Thymus (tissue), 14 donors: ENCODE data around the gene NEIL3. TPM values are rescaled to one million over a fixed set of nuclear protein-coding genes. Genes with fewer than 3 reads are reported as not detected.

Source experiments
- DNase-seq, 9 donors: peaks; one replicate each; pipeline ENCODE4 v3.0.0-alpha.2; 2013; ENCODE audit warnings: low spot score in 9 of 9, low read depth in 6 of 9, missing footprints in 1 of 9
- H3K27ac ChIP-seq, 2 donors: one replicate each; pipeline ENCODE4 v1.5.1; 2013; ENCODE audit warnings: control low read depth in 1 of 2, low read depth in 1 of 2, low read length in 1 of 2, mild to moderate bottlenecking in 1 of 2, moderate library complexity in 1 of 2
- H3K27me3 ChIP-seq, 2 donors: one replicate each; pipeline ENCODE4 v1.5.1; 2013; ENCODE audit warnings: low read length in 1 of 2; ENCODE audit not compliant: control insufficient read depth in 2 of 2, insufficient read depth in 1 of 2
- H3K36me3 ChIP-seq, 2 donors: one replicate each; pipeline ENCODE4 v1.5.1; 2013; ENCODE audit warnings: low read length in 1 of 2, mild to moderate bottlenecking in 1 of 2, moderate library complexity in 1 of 2; ENCODE audit not compliant: control insufficient read depth in 2 of 2, insufficient read depth in 2 of 2
- H3K4me1 ChIP-seq, 2 donors: one replicate each; pipeline ENCODE4 v1.5.1; 2013; ENCODE audit warnings: low read length in 2 of 2; ENCODE audit not compliant: control insufficient read depth in 2 of 2, insufficient read depth in 2 of 2
- H3K4me3 ChIP-seq, 2 donors: one replicate each; pipeline ENCODE4 v1.5.1; 2013; ENCODE audit warnings: low read length in 2 of 2, control low read depth in 1 of 2, mild to moderate bottlenecking in 1 of 2
- H3K9me3 ChIP-seq, 2 donors: one replicate each; pipeline ENCODE4 v1.5.1; 2013; ENCODE audit warnings: low read length in 1 of 2, mild to moderate bottlenecking in 1 of 2; ENCODE audit not compliant: control insufficient read depth in 2 of 2, insufficient read depth in 1 of 2
- WGBS: extraction: QIAGEN DNeasy Blood & Tissue Kit; methylation state at CpG from one replicate; pipeline ENCODE4 v1.1.7; 2013; 5-methylcytosine and 5-hydroxymethylcytosine counted together
- long read RNA-seq, 10 donors: transcript quantifications; one replicate each; lab custom pipeline, GENCODE V29; 2026
- polyA plus RNA-seq: library from polyadenylated mRNA; stranded (reverse); fragments of 200-250 nt; gene quantifications from one replicate; pipeline ENCODE4 v1.2.3, GENCODE V29; 2013
- total RNA-seq: library from RNA; stranded (reverse); fragments of 120-200 nt; gene quantifications from one replicate; pipeline ENCODE4 v1.2.4, GENCODE V29; 2013
- donor health status: healthy.

NEIL3 gene, protein sequence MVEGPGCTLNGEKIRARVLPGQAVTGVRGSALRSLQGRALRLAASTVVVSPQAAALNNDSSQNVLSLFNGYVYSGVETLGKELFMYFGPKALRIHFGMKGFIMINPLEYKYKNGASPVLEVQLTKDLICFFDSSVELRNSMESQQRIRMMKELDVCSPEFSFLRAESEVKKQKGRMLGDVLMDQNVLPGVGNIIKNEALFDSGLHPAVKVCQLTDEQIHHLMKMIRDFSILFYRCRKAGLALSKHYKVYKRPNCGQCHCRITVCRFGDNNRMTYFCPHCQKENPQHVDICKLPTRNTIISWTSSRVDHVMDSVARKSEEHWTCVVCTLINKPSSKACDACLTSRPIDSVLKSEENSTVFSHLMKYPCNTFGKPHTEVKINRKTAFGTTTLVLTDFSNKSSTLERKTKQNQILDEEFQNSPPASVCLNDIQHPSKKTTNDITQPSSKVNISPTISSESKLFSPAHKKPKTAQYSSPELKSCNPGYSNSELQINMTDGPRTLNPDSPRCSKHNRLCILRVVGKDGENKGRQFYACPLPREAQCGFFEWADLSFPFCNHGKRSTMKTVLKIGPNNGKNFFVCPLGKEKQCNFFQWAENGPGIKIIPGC
- 44.9 TPM for total RNA-seq
- polyA plus RNA-seq: 3.6 TPM
- long read RNA-seq, donor 1: 0 reads
- long read RNA-seq, donor 2: 0 reads
- long read RNA-seq, donor 3, transcript NEIL3-201 (10 exons, 2,408 nt): major isoform, 6 of 11 reads
- long read RNA-seq, donor 3, partial matches to known transcripts: 5 of 11 reads
- long read RNA-seq, donor 3, other reads (novel, unspliced or antisense): 0 of 11 reads
- long read RNA-seq, donor 4, partial matches to known transcripts: 0 of 2 reads
- long read RNA-seq, donor 4, other reads (novel, unspliced or antisense): 0 of 2 reads
- long read RNA-seq, donor 5, partial matches to known transcripts: 8 of 11 reads
- long read RNA-seq, donor 5, other reads (novel, unspliced or antisense): 0 of 11 reads
- long read RNA-seq, donor 6, partial matches to known transcripts: 0 of 4 reads
- long read RNA-seq, donor 6, other reads (novel, unspliced or antisense): 0 of 4 reads
- long read RNA-seq, donor 7, partial matches to known transcripts: 6 of 10 reads
- long read RNA-seq, donor 7, other reads (novel, unspliced or antisense): 0 of 10 reads
- long read RNA-seq, donor 8, partial matches to known transcripts: 0 of 4 reads
- long read RNA-seq, donor 8, other reads (novel, unspliced or antisense): 0 of 4 reads
- long read RNA-seq, donor 9, partial matches to known transcripts: 0 of 4 reads
- long read RNA-seq, donor 9, other reads (novel, unspliced or antisense): 0 of 4 reads
- long read RNA-seq, donor 10, partial matches to known transcripts: 0 of 4 reads
- long read RNA-seq, donor 10, other reads (novel, unspliced or antisense): 0 of 4 reads

DNA sequence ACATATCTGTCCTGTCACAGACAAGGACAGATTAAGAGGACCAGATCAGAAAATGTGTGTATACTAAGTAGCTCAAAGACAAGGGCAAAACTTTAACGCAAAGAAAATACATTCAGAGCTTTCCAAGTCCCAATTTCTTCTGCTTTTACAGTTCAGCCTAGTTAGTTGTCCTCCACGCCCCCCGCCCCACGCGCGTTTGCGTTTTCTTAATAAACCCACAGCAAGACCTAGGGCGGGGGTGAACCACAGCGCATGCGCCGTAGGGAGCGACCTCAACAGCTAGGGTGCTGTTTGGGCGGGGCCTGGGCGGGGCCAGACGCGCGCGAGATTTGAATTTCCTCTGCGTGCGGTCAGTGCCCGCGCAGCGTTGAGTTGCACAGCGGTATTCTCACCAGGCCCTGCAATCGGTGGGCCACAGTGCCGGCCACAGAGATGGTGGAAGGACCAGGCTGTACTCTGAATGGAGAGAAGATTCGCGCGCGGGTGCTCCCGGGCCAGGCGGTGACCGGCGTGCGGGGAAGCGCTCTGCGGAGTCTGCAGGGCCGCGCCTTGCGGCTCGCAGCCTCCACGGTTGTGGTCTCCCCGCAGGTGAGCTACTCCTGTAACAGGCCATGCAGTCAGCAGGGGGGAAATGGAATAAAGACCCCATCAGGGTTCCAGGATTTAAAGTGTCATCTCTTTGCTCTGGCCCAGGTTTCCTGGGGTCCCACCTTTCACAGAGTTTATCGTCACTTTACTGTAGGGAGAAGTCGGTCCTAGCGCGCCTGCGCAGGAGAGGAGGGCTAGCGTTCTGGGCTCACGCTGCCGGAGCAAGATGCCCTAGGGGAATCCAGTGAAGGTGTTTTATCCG lies at the start of gene NEIL3:
Gene NEIL3 (plus strand): TSS at position 353 of the 850 bp plus-strand sequence. CDS start 80 bp downstream, at position 433.
- Histone ChIP-seq H3K9me3 (no peaks in the 10 kb centered on the region), H3K27ac (peak within 1 kb of the TSS; percentile 98 to 99), H3K27me3 (no peaks in the 10 kb centered on the region), H3K4me3 (peak within 1 kb of the TSS; percentile 93 to 95), H3K4me1 (peaks cover 14 to 25% of the 10 kb centered on the region in 2 donors), H3K36me3 (peaks cover 0 to 6% of the 10 kb centered on the region in 2 donors)
- WGBS: under 1% methylated on average over 52 of the region's 52 CpGs
- peak; percentile 90 to 99 (median 96) for DNase-seq

DNA sequence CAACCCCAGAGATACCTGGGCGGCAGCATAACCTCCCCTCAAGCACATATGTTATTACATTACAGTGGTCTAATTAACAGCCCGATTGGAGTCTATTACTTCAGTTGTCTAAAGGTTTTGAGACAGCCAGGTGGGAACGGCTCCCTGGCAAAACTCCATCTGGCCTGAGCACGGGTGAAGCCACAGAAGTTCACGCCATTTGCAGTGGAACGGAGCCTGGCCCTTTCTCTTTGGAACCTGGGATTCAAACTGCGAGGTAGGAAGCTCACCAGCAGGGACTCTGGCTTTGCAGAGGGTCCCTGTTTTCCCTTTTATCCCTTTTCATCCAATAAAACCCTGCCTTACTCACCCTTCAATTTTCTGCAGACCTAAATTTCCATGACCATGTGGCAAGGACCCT lies 45.9 kb upstream of the NEIL3 start:
- Histone ChIP-seq H3K27me3 (no peaks in the 10 kb centered on the region), H3K36me3 (peaks cover 0 to 5% of the 10 kb centered on the region in 2 donors), H3K27ac (no peak overlapping the region), H3K9me3 (no peaks in the 10 kb centered on the region), H3K4me3 (no peak overlapping the region), H3K4me1 (no peaks in the 10 kb centered on the region)
- 95% methylated on average over 7 of the region's 7 CpGs for WGBS
- DNase-seq: no peak

- Histone ChIP-seq H3K36me3 (peaks cover 0 to 5% of the 10 kb centered on the region in 2 donors), H3K27me3 (no peaks in the 10 kb centered on the region), H3K4me3 (no peak overlapping the region), H3K9me3 (no peaks in the 10 kb centered on the region), H3K27ac (no peak overlapping the region), H3K4me1 (no peaks in the 10 kb centered on the region)
- DNase-seq: no peak
- 49% methylated on average over 2 of the region's 2 CpGs for WGBS
These were observed 44.8 kb upstream of the NEIL3 start for GRCh38 chr4:177264788-177265422.

- H3K36me3 ChIP-seq: peaks cover 0 to 4% of the 10 kb centered on the region in 2 donors
- no peak overlapping the region for H3K27ac ChIP-seq
- H3K9me3 ChIP-seq: no peaks in the 10 kb centered on the region
- H3K4me3 ChIP-seq: no peak overlapping the region
- DNase-seq: no peak
- WGBS: 97% methylated on average over 3 of the region's 3 CpGs
- H3K4me1 ChIP-seq: no peaks in the 10 kb centered on the region
- H3K27me3 ChIP-seq: no peaks in the 10 kb centered on the region
These were observed 43.9 kb upstream of the NEIL3 start for GRCh38 chr4:177265729-177266128.

GRCh38 chr4:177266506-177266905 lies 43.2 kb upstream of the NEIL3 start:
- DNase-seq: no peak
- 97% methylated on average over 1 of the region's 1 CpG for WGBS
- no peak overlapping the region for H3K27ac ChIP-seq
- peaks cover 0 to 3% of the 10 kb centered on the region in 2 donors for H3K36me3 ChIP-seq
- H3K27me3 ChIP-seq: no peaks in the 10 kb centered on the region
- no peaks in the 10 kb centered on the region for H3K9me3 ChIP-seq
- H3K4me3 ChIP-seq: no peak overlapping the region
- H3K4me1 ChIP-seq: no peaks in the 10 kb centered on the region

GRCh38 chr4:177267911-177268310 lies 41.8 kb upstream of the NEIL3 start:
- 97% methylated on average over 3 of the region's 3 CpGs for WGBS
- no peak for DNase-seq

GRCh38 chr4:177271091-177271490 lies 38.6 kb upstream of the NEIL3 start:
- no peak overlapping the region for H3K27ac ChIP-seq
- WGBS: 92% methylated on average over 1 of the region's 1 CpG
- H3K27me3 ChIP-seq: no peaks in the 10 kb centered on the region
- H3K4me1 ChIP-seq: no peaks in the 10 kb centered on the region
- H3K36me3 ChIP-seq: no peaks in the 10 kb centered on the region
- no peak for DNase-seq
- H3K4me3 ChIP-seq: no peak overlapping the region
- H3K9me3 ChIP-seq: no peaks in the 10 kb centered on the region

More at GRCh38 chr4:177267911-177268310, 41.8 kb upstream of the NEIL3 start:
- Histone ChIP-seq H3K27ac (no peak overlapping the region), H3K4me1 (no peaks in the 10 kb centered on the region), H3K9me3 (no peaks in the 10 kb centered on the region), H3K27me3 (no peaks in the 10 kb centered on the region), H3K4me3 (no peak overlapping the region), H3K36me3 (peaks cover 0 to 3% of the 10 kb centered on the region in 2 donors)
